Epithelial cell of esophagus (primary cell): ENCODE results near the gene RERE.
"Not testable (repeated sequence)": the region's sequence is repeated elsewhere in the genome, so short reads cannot be mapped to it uniquely, and the experiment has no call there.

Experiments used
- DNase-seq: peaks from one replicate; pipeline ENCODE4 v3.0.0; 2010; ENCODE audit warnings: low read depth
- H3K4me3 ChIP-seq: 2 replicates; pipeline ENCODE4 v1.5.1; 2011; ENCODE audit warnings: mild to moderate bottlenecking, low read length, control low read depth
- TF ChIP-seq, protein P1 (sequence below): IDR thresholded peaks from 2 replicates; pipeline ENCODE4 v1.5.1; 2011; ENCODE audit warnings: low read depth, mild to moderate bottlenecking, low read length, control low read depth, inconsistent platforms; ENCODE audit not compliant: insufficient read depth; ENCODE audit errors: missing control alignments

RERE gene

DNA sequence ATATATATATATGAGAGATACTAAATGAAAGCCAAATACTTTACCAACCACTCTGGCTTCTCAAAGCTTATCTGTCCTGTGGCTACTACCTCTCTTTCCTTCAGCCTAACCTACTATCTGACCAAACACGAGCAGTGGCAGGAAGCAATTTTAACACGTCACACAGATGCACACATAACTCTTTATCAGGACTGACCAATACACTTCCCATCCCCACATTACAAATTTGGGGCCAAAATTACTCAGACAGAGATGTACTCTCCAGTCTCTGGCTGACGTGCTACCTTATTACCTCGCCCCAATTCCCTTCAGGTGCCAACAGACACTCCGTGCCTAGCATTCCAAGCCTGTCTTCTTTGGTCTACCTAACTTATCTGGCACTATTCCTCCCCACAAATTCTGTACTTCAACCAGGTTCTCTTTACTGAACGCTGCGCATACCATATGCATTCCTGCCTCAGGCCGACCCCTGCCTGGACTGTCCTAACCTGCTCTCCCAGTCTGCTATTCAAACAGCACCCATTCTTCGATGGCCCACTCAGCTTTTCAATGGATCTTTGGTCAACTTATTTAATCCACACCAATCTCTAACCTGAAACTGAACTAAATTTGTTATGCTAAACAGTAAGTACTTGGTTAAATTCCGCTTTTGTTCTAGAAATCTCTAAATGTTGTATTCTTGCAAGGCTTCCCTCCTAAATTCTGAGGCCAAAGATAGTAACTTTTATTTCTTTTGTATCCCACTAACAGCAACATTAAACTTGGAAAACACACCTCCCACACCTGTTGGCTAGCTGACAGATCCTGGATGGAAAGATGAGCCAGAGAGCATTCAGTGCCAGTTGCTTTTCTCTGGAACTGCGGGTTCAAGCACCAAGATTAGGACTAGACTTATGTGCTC, 27.9 kb downstream of the RERE start:
- DNase-seq, result peak; percentile 54
- no peak overlapping the region for H3K4me3 ChIP-seq
- TF ChIP-seq, protein P1, sequence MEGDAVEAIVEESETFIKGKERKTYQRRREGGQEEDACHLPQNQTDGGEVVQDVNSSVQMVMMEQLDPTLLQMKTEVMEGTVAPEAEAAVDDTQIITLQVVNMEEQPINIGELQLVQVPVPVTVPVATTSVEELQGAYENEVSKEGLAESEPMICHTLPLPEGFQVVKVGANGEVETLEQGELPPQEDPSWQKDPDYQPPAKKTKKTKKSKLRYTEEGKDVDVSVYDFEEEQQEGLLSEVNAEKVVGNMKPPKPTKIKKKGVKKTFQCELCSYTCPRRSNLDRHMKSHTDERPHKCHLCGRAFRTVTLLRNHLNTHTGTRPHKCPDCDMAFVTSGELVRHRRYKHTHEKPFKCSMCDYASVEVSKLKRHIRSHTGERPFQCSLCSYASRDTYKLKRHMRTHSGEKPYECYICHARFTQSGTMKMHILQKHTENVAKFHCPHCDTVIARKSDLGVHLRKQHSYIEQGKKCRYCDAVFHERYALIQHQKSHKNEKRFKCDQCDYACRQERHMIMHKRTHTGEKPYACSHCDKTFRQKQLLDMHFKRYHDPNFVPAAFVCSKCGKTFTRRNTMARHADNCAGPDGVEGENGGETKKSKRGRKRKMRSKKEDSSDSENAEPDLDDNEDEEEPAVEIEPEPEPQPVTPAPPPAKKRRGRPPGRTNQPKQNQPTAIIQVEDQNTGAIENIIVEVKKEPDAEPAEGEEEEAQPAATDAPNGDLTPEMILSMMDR, result no peak

DNA sequence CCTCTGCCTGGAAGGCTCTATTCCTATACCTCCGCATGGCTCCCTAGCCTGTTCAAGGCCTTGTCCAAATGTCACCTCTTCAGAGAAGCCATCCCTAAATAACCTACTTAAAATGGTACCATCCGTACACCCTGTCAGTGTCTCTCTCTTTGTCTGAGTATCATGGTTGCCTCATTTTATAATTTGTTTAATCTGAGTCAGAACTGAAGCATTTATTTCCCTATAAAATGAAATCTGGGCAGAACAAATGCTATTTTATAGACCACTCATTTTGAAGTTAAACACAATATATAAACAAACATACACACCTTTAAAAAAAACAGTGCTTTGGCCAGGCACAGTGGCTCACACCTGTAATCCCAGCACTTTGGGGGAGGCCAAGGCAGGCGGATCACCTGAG, 30.2 kb downstream of the RERE start:
- TF ChIP-seq, protein P1, result no peak
- DNase-seq, result no peak
- H3K4me3 ChIP-seq, result no peak overlapping the region

DNA sequence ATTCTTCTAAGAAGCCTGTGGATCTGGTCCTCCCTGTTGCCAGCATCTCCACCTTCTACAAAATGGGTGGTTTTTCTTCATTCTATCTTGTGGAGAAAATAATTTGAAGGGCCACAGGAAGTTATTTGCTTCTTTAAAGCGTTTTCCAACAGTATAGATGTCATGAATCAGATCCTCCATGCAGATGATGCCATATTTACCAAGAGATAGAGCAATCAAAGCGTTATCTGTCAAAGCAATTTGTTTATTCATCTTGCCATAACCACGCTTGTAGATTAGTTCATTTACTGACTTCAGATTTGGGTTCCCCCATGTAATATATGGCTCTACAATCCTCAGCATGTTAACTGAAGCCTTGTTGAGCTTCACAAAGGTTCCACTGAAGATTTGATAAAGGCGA, 31.2 kb downstream of the RERE start:
- H3K4me3 ChIP-seq, DNase-seq: not testable (repeated sequence)

DNA sequence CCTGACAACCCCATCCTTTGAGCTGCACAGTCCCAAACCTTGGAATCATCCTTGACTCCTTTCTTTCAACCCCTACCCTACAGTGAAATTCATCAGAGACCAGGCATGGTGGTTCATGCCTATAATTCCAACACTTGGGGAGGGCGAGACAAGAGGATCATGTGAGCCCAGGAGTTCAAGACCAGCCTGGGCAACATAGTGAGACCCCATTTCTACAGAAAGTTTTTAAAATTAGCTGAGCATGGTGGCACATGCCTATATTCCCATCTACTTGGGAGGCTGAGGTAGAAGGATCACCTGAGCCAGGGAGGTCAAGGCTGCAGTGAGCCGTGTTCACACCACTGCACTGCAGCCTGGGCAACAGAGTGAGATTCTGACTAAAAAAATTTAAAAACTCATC, 34.5 kb downstream of the RERE start:
- TF ChIP-seq, protein P1, result no peak
- H3K4me3 ChIP-seq, result no peak overlapping the region
- no peak for DNase-seq

DNA sequence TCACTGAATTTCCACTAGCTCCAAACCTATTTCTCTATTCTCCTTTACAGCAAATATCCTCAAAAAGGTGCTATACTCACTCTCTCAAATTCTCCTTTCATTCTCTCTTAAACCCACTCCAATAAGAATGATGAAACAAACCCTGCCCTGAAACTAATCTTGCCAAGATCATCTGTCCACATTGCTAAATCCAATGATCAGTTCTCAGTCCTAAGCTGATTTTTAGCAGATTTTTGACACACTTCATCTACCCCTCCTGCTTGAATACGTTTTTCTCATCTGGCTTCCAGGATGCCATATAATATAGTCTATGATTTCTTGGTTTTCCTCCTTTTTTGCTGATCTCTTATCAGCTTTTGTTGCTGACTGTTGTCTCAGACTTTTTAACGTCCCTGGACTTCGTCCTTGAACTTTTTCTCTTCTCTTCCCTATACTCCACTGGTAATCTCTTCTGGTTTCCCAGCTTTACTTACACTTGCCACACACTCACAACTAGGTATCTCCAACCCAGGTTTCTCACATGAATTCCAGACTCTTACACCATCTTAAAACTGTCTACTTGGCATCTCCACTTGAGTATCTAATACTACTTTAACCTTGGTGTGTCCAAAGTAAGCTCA, 35.3 kb downstream of the RERE start:
- no peak for DNase-seq
- H3K4me3 ChIP-seq, result no peak overlapping the region
- TF ChIP-seq, protein P1, result no peak

DNA sequence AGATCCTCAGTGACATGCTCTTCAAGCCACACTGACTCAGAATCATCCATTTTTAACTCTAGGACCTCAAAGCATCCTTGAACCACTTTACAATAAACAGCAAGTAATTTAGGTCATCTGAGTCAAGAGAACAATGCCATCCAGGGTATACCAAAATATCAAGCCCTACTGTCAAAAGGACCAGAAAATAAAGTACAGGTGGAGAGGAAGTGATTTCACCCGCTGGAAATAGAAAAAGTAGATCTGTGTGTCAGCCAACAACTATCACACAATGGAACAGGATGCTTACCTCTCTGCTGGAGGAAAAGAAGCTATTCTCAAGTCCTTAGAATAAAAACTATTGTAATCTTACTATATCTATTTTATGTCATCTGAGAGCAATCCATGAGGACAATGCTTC, 37.0 kb downstream of the RERE start:
- H3K4me3 ChIP-seq, result no peak overlapping the region
- no peak for DNase-seq
- TF ChIP-seq, protein P1, result no peak

DNA sequence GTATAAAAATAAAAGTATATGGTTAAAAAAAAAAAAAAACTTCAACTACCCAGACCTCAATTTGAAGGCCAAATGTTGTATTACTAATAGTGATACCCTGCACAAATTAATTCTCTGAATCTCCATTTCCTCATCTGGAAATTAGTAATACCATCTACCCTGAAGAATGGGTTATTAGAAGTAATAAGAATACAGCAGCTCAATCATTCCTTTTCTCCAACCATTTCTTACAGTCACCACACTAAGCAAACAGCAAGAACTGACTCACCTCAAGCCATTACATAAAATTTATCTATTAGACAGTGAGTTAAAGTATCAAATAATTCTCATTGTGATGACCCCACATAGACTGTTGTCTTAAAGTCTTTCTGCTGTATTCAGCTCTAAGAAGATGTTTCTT, 39.6 kb downstream of the RERE start:
- TF ChIP-seq, protein P1, result no peak
- H3K4me3 ChIP-seq, result no peak overlapping the region
- DNase-seq, result peak; percentile 28
